ENCODE measurements around the gene TSC22D3.
A peak's percentile ranks its signal among the peaks of the same experiment; 100 is the strongest.

The TSC22D3 gene

GRCh38 chrX:107730991-107731766 is 44.4 kb downstream of the TSC22D3 start:
- DNase-seq: no peak

- no peak for DNase-seq
Measured at GRCh38 chrX:107730298-107730655, 45.3 kb downstream of the TSC22D3 start.

DNA sequence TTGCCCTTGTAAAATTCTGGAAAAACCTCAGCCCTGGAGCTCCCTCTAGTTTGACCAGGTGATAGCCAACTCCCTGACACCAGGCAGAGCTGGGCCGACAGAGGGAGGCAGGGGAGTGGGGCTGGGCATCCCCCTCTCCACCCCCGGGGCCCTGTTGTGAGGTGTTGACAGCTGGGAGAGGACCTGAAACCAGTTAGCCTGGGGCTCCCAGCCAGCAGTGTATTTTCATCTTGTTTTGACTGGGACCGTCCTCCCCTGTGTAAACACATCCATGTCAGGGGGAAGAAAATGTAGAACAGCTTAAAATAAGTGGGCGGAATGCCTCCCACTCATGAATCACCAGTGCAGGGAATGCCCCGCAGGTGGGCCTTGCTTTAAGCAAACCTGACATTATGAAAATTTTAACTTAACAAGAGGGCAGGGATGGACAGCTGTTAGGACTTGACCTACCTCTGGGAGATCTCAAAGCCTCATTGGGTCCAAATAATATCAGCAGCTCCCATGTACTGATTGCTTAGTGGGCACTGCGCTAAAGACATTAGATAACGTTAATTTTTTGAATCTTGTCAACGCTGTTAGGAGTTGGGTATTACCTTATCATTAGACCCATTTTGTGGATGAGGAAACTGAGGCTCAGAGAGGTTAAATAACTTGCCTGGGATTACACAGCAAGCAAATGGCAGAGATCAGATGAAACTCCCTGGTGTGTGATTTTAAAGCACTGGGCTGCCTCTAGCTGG is 45.9 kb downstream of the TSC22D3 start:
- DNase-seq: peak in 1 of 58 donors; percentile 2

DNA sequence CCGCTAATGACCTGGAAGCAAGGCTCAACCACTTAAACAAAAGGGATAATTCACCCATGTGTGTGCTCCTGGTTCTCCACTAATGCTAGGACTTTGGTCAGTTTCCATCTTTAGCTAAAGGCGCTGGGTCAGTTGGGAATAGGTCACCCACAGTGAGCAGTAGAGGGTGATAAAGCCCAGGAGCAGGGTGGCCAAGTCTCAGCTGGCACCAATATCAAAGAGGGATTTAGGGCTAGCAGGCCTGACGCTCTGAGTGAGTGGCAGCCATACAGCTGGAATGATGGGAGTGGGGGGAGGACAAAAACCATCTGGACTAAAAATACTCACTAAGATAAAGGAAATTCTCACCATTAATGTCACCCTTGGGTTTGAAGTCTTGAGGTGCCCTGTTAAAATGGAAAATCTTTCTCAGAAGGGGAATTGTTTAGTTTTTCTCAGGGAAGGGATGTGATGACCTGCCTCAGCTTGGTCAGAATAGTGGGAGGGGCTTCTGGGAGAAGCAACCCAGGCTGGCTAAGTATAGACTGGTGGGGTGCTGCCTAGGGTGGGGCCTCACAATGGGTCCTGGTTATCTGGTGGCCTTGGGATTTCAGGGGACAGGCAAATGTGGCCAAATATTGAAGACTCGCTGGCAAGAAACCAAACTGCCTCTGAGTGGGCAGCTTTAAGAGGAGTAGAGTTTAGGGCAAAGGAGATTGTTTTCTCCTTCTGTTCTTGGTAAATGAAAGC is 47.1 kb downstream of the TSC22D3 start:
- DNase-seq: peak in 17 of 58 donors; percentile 1 to 44 (median 12)

- peak in 2 of 58 donors; percentile 0 to 3 for DNase-seq
Measured at GRCh38 chrX:107726816-107727534, 48.6 kb downstream of the TSC22D3 start.

DNA sequence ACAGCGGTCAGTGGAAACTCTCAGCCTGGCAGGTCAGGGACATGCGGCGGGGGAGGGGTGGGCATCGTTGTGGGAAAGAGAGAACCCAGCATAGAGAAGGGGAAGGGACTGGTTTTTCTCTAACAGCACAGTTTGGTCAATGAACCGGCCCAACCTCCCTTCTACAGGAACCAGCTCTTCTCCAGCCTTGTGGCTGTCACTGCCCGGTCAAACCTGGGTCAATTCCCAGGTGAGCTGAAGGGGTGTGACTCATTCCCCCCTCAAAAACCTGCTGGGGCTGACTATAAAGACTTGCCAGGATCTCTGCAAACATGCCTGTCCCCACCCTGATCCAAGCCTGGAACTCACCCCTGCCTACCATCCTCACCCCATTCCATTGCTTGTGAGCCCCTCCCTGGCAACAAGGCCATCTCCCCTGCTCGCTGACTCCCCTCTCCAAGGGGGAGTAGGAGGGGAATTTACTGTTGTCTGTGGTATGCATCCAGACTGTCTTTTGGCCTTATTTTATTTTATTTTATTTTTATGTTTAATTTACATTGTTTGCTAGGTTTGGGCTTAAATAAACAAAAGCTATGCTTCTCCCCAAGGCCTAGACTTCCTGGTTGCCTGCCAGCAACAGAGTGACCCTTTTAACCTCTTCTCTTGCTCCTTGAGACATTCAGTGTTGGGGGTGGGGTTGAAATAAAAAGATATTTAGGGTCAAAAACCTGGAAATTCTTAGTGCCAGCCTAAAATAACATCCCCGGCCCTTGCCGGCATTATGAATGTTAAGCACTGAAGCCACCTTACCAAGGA is 49.6 kb downstream of the TSC22D3 start:
- peak in 1 of 58 donors; percentile 5 for DNase-seq

GRCh38 chrX:107724653-107725052 is 50.9 kb downstream of the TSC22D3 start:
- no peak for DNase-seq

GRCh38 chrX:107723511-107723910 is 52.1 kb downstream of the TSC22D3 start:
- DNase-seq: peak in 2 of 58 donors; percentile 9 to 13

DNA sequence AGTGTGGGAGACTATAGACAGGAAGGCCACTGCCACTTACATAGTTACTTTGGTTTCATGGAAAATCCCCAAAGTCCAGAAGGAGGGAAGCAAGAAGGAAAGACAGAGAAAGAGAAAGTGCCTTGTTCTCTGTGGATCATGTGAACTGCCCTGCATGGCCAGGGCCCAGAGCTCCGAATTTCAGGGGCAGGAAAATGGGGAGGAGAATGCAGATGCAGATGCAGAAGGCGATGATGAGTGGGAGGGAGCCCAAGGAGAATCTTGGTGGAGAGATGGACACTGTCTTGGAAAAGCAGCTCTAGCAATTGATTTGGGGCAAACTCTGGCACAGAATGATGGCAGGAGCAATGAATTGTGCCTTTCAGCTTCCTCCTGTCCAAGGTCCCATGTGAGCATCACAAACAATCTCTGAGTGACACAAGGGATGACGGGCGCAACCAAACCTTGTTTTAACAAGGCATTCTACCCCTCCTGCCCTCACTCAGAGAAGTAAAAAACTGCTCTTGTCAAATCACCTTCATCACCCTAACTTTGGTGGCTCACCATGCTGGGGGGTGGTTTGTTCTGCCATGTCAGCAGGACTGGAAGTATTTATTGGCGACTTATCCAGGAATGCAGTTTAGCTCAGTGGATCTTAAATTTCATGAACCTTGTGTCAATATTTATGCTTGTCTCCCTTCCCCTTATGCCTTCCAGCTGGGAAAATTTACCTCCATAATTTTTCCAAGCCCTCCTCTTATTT is 53.5 kb downstream of the TSC22D3 start:
- DNase-seq: peak in 4 of 58 donors; percentile 0 to 6 (median 4)

- DNase-seq: peak in 9 of 58 donors; percentile 2 to 26 (median 7)
Measured at GRCh38 chrX:107721318-107721717, 54.3 kb downstream of the TSC22D3 start.

- DNase-seq: peak in 43 of 58 donors; percentile 1 to 70 (median 17)
Measured at GRCh38 chrX:107718156-107718621, 57.4 kb downstream of the TSC22D3 start.

DNA sequence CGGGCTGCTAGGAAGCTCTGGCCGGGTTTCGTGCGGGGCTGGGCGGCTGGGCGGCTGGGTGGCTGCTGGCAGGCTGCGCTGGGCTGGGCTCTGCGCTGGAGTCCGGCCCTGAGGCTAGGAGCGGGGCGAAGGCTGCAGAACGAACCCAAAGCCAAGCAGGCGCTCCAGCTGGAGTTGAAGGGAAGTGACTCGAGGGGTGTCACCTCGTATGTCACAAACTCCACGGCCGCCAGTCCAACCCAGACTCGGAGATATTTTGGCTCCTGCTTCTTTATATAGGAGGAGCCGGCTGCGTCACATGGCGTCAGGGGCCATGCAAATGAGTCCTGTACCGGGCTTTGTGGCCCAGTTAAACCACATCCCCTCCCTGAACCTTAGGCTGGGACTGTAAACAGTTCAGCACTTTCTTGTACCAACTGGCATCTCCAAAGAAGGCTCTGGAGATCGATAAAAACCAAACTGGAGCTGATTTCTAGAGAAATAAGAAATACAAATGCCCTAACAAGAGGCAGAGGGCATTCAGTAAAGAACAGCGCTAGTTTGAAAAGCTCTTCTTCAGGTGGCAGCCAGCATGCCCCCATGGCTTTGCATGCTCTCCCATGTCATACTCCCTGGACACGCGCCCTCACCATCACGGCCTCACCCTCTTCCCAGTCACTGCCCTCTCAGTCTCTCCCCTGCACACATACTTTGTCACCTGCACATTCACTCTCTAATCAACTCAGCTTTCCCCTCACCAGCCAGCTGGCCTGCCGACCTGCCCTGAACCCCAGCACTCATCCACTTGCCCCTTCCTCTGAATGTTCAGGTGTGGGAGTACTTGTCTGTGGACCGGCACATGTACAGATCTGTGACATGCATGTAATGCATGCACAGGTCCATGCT is 58.5 kb downstream of the TSC22D3 start:
- DNase-seq: peak in 56 of 58 donors; percentile 2 to 83 (median 58)

GRCh38 chrX:107716118-107716684 is 59.4 kb downstream of the TSC22D3 start:
- peak in 52 of 58 donors; percentile 1 to 66 (median 33) for DNase-seq

DNA sequence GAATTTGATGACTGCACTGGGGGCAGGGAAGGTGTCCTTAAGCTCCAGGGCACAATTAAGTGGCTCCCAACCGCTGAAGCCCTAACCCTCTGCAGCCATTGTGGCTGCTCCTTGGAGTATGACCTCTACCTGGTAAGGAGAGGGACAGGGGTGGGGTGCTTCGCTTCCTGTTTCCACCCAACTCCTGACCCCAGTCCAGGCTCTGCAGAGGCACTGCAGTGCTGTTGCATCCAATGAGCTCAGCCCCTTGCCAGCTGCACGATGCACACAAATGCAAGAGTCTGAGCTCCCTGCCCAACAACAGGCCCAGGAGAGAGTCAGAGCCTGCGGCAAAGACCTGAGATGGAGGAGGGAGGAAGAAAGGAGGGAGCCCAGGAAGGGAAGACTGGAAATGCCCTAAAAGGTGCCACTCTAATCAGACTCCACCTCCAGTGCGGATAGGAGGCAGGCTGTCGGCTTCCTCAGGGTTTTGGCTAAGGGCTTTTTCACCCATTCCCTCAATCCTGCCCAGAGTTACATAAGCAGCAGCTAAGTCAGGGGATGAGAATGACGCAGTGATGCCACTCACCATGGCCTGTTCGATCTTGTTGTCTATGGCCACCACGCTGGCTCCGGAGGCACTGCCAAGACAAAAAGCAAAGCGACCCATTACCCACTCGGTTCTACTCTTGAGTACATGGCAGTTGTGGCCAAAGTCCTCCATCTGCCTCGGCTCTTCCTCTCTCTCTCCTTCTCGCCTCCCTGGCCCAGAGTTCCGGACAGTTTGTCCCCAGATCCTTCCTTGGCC is 60.1 kb downstream of the TSC22D3 start:
- DNase-seq: peak in 23 of 58 donors; percentile 2 to 58 (median 22)

GRCh38 chrX:107714206-107714891 is 61.2 kb downstream of the TSC22D3 start:
- peak in 3 of 58 donors; percentile 3 to 11 (median 3) for DNase-seq

GRCh38 chrX:107713543-107714205 is 61.9 kb downstream of the TSC22D3 start:
- DNase-seq: no peak
